ENCODE results near the gene PRR20G.

The PRR20G gene

GRCh38 chr3:127264794-127265514 is 22.9 kb downstream of the PRR20G start:
- DNase-seq (ENCODE audit: extremely low read depth, low read depth), result no peak
- TF ChIP-seq CTCF (IDR thresholded peaks at IDR 0.05; ENCODE audit: low read depth, low read length, missing control alignments), result no peak
- no peak overlapping the region for H3K4me3 ChIP-seq (replicated peaks; ENCODE audit: low read depth, low read length)

- DNase-seq (ENCODE audit: extremely low read depth, low read depth), result no peak
- no peak overlapping the region for H3K4me3 ChIP-seq (replicated peaks; ENCODE audit: low read depth, low read length)
- TF ChIP-seq CTCF (IDR thresholded peaks at IDR 0.05; ENCODE audit: low read depth, low read length, missing control alignments), result no peak
Measured at GRCh38 chr3:127264292-127264691, 23.6 kb downstream of the PRR20G start.

GRCh38 chr3:127263586-127264231 is 24.1 kb downstream of the PRR20G start:
- no peak for DNase-seq (ENCODE audit: extremely low read depth, low read depth)
- no peak for TF ChIP-seq CTCF (IDR thresholded peaks at IDR 0.05; ENCODE audit: low read depth, low read length, missing control alignments)
- H3K4me3 ChIP-seq (replicated peaks; ENCODE audit: low read depth, low read length), result no peak overlapping the region

GRCh38 chr3:127263037-127263436 is 24.8 kb downstream of the PRR20G start:
- no peak overlapping the region for H3K4me3 ChIP-seq (replicated peaks; ENCODE audit: low read depth, low read length)
- DNase-seq (ENCODE audit: extremely low read depth, low read depth), result no peak
- TF ChIP-seq CTCF (IDR thresholded peaks at IDR 0.05; ENCODE audit: low read depth, low read length, missing control alignments), result no peak

GRCh38 chr3:127262533-127262932 is 25.3 kb downstream of the PRR20G start:
- no peak for DNase-seq (ENCODE audit: extremely low read depth, low read depth)
- no peak for TF ChIP-seq CTCF (IDR thresholded peaks at IDR 0.05; ENCODE audit: low read depth, low read length, missing control alignments)
- no peak overlapping the region for H3K4me3 ChIP-seq (replicated peaks; ENCODE audit: low read depth, low read length)

- H3K4me3 ChIP-seq (replicated peaks; ENCODE audit: low read depth, low read length), result no peak overlapping the region
- no peak for TF ChIP-seq CTCF (IDR thresholded peaks at IDR 0.05; ENCODE audit: low read depth, low read length, missing control alignments)
- no peak for DNase-seq (ENCODE audit: extremely low read depth, low read depth)
Measured at GRCh38 chr3:127261925-127262324, 25.9 kb downstream of the PRR20G start.
